ENCODE data around the gene EFNB2. TPM values are rescaled to one million over a fixed set of nuclear protein-coding genes. Genes with fewer than 3 reads are reported as not detected.

Gene EFNB2
- total and polyA plus RNA-seq, 2 of the 8 experiments (the other 6 are each of a cell fraction or from before 2014, with no cell fraction given), result 8.2 to 12.0 TPM

GRCh38 chr13:106567474-106568298 lies 32.2 kb upstream of the EFNB2 start, which contains the start of gene ARGLU1 (continued):
- TF ChIP-seq CHD1 (IDR thresholded peaks at IDR 0.05; ENCODE audit: low read depth, low read length), result no peak
- TF ChIP-seq KDM5A (IDR thresholded peaks at IDR 0.05; ENCODE audit: low read length), result no peak
- no peak for TF ChIP-seq CHD7 (IDR thresholded peaks at IDR 0.05; ENCODE audit: insufficient replicate concordance, low read length)
- TF ChIP-seq RAD21 (IDR thresholded peaks at IDR 0.05 in 1 of 2, conservative IDR thresholded peaks at IDR 0.05 in 1 of 2; ENCODE audit: low read depth in 2 of 2, low read length in 2 of 2), result no peak
- TF ChIP-seq POLR2AphosphoS5 (IDR thresholded peaks at IDR 0.05; ENCODE audit: low read depth, low read length), result peak; percentile 76
- TF ChIP-seq FOSL1 (IDR thresholded peaks at IDR 0.05; ENCODE audit: insufficient read depth, low read depth, low read length), result no peak

Measured in H1 (cell line).